Panc1 (cell line): ENCODE data around the gene SMCO3. TPM values are rescaled to one million over a fixed set of nuclear protein-coding genes. Genes with fewer than 3 reads are reported as not detected.

Experiments
- ATAC-seq: fragments of 200-7000 bp; cut with Tn5 transposase; 2 replicates; pipeline ENCODE4 v1.9.1; 2020; ENCODE audit warnings: mild to moderate bottlenecking, moderate library complexity
- BruUV-seq: library from RNA; stranded (reverse); fragments of 400-500 nt; replicated peaks from 2 replicates; lab custom pipeline; 2021; lab: Mats Ljungman, UMichigan
- CTCF ChIA-PET: fragments of 300-600 bp; sonication (Branson Sonifier 250); formaldehyde crosslinking; loops from one replicate; lab custom pipeline; 2022; ENCODE audit warnings: antibody characterized with exemption; lab: Charles Lee
- POLR2A ChIA-PET: fragments of 300-600 bp; sonication (Branson Sonifier 250); formaldehyde crosslinking; loops from one replicate; lab custom pipeline; 2022; ENCODE audit warnings: antibody characterized with exemption; lab: Charles Lee
- DNase-seq: peaks from one replicate; pipeline ENCODE4 v3.0.0-alpha.2; 2010; ENCODE audit warnings: low read depth, low spot score
- H3K27ac ChIP-seq: 2 replicates; pipeline ENCODE4 v1.5.1; 2011; ENCODE audit warnings: mild to moderate bottlenecking, low read length, inconsistent platforms
- H3K27me3 ChIP-seq: fragments of 200-500 bp; sonication (Bioruptor generic); 2 replicates; pipeline ENCODE4 v1.6.0; 2014; ENCODE audit warnings: low read length, inconsistent platforms; ENCODE audit not compliant: control insufficient read depth, insufficient read depth
- H3K36me3 ChIP-seq: fragments of 200-500 bp; sonication (Bioruptor generic); 2 replicates; pipeline ENCODE4 v1.5.1; 2014; ENCODE audit warnings: inconsistent platforms, mild to moderate bottlenecking, low read length, moderate library complexity; ENCODE audit not compliant: control insufficient read depth, insufficient read depth
- H3K4me1 ChIP-seq: 2 replicates; pipeline ENCODE4 v1.5.1; 2011; ENCODE audit warnings: inconsistent platforms, mild to moderate bottlenecking, low read length, moderate library complexity; ENCODE audit not compliant: control insufficient read depth, insufficient read depth
- H3K4me3 ChIP-seq, 2 experiments: 2 replicates each; pipeline ENCODE4 v1.5.1; 2011 to 2012; ENCODE audit warnings: low read depth in 2 of 2, low read length in 2 of 2, mild to moderate bottlenecking in 2 of 2, inconsistent platforms in 1 of 2, moderate library complexity in 1 of 2
- H3K9me3 ChIP-seq: fragments of 200-500 bp; sonication (Bioruptor generic); 2 replicates; pipeline ENCODE4 v1.5.1; 2014; ENCODE audit warnings: low read depth, mild to moderate bottlenecking, inconsistent platforms, low read length, moderate library complexity; ENCODE audit not compliant: control insufficient read depth, insufficient read depth
- POLR2AphosphoS5 ChIP-seq: IDR thresholded peaks from 2 replicates; pipeline ENCODE4 v1.6.1; 2012; ENCODE audit warnings: mild to moderate bottlenecking, low read depth, low read length, moderate library complexity
- REST ChIP-seq, 2 experiments: IDR thresholded peaks; 2 replicates each; pipeline ENCODE4 v1.6.1; 2011 to 2012; ENCODE audit warnings: low read depth in 2 of 2, control low read depth in 1 of 2, low read length in 1 of 2, mild to moderate bottlenecking in 1 of 2, moderate library complexity in 1 of 2; ENCODE audit not compliant: insufficient read depth in 1 of 2
- SIN3A ChIP-seq: IDR thresholded peaks from 2 replicates; pipeline ENCODE4 v1.6.1; 2012; ENCODE audit warnings: low read depth, mild to moderate bottlenecking, low read length, moderate library complexity, borderline replicate concordance; ENCODE audit not compliant: insufficient read depth
- TCF7L2 ChIP-seq: IDR thresholded peaks from 2 replicates; pipeline ENCODE4 v1.6.1; 2011; ENCODE audit warnings: mild to moderate bottlenecking, low read depth, low read length, inconsistent platforms
- in situ Hi-C: cut with HindIII; loops from 2 replicates; pipeline ENCODE4 v1.10.0; 2016; ENCODE audit warnings: low sequenced_read_pairs, low pct_unique_long_range_greater_than_20kb
- intact Hi-C: fragments of 100-400 bp; cut with micrococcal nuclease; formaldehyde crosslinking; loops from one replicate; pipeline ENCODE4 v1.10.0; 2022; ENCODE audit not compliant: unreplicated experiment
- total RNA-seq: library from RNA; stranded (reverse); gene quantifications from one replicate; pipeline ENCODE4 v1.2.1, GENCODE V29; 2021; ENCODE audit not compliant: unreplicated experiment
- TF ChIP-seq, protein P1 (sequence below): fragments of 450-650 bp; IDR thresholded peaks from 2 replicates; pipeline ENCODE4 v1.5.1; 2017; ENCODE audit warnings: mild to moderate bottlenecking

The SMCO3 gene
- total RNA-seq, 1 experiment from 2014 or later: not detected

DNA sequence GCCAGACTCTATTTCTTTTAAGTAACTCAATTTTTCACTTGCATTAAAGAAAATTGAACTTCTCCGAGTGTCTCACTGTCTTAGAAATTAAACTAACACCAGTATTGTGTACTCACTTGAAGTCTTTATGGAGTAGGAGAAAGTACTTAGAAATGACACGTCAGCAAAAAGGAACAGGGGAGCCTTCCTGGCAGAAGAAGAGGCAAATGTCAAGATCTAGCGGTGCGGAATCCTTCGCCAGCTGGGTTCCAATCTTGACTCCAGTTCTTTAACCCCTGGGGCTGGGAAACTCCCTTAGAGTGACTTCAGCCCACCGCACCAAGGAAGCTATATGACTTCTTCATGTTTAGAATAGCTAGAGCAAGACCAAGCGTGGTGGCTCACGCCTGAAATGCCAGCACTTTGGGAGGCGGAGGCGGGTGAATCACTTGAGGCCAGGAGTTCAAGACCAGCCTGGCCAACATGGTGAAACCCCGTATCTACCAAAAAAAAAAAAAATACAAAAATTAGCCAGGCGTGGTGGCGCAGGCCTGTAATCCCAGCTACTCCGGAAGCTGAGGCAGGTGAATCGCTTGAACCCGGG lies 45.1 kb downstream of the SMCO3 start:
- ATAC-seq (no peak), DNase-seq (no peak)
- ChIA-PET CTCF (interaction anchor here (0.7 kb wide), 1 partner anchor 20 kb away, joined by 3 read pairs; no protein-coding TSS in a partner anchor), POLR2A (interaction anchor here (0.7 kb wide), 1 partner anchor 123 kb away, joined by 3 read pairs; no protein-coding TSS in a partner anchor)
- H3K27ac ChIP-seq: peak overlapping the region; percentile 97
- H3K9me3 ChIP-seq: no peaks in the 10 kb centered on the region
- H3K4me3 ChIP-seq: peak overlapping the region; percentile 89 to 95
- H3K4me1 ChIP-seq: no peaks in the 10 kb centered on the region
- intact Hi-C loops (no loop called here), in situ Hi-C loops (no loop called here)
- no peaks in the 10 kb centered on the region; the same call in 1 of the 2 replicates for H3K36me3 ChIP-seq
- BruUV-seq: no TSS peak
- no peaks in the 10 kb centered on the region for H3K27me3 ChIP-seq
- TF ChIP-seq REST (IDR thresholded peaks at IDR 0.05; ENCODE audit: insufficient read depth in 1 of 2, low read depth in 2 of 2, low read length in 1 of 2): no peak
- no peak for TF ChIP-seq POLR2AphosphoS5
- no peak for TF ChIP-seq TCF7L2
- no peak for TF ChIP-seq SIN3A

DNA sequence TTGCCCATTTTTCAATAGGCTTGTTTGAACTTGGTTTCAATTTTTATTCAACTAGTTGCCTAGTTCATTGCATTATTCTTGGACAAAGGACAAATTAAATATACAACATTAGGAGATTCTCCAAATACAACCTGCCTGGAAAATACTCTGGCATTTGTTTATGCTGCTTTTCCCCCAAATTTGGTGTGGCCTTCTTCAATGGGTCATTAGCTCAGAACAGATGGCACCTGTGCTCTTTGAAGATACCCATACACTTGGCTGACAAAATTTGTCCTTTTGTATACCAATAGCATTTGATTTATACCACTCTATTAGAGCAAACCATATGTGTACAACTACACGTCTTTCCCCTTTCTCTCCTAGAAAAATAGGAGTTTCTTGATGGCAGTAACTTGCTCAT lies 46.4 kb downstream of the SMCO3 start:
- Histone ChIP-seq H3K9me3 (no peaks in the 10 kb centered on the region), H3K4me1 (no peaks in the 10 kb centered on the region), H3K27me3 (no peaks in the 10 kb centered on the region), H3K4me3 (no peak overlapping the region), H3K36me3 (no peaks in the 10 kb centered on the region; the same call in 1 of the 2 replicates), H3K27ac (no peak overlapping the region)
- TF ChIP-seq, protein P1, sequence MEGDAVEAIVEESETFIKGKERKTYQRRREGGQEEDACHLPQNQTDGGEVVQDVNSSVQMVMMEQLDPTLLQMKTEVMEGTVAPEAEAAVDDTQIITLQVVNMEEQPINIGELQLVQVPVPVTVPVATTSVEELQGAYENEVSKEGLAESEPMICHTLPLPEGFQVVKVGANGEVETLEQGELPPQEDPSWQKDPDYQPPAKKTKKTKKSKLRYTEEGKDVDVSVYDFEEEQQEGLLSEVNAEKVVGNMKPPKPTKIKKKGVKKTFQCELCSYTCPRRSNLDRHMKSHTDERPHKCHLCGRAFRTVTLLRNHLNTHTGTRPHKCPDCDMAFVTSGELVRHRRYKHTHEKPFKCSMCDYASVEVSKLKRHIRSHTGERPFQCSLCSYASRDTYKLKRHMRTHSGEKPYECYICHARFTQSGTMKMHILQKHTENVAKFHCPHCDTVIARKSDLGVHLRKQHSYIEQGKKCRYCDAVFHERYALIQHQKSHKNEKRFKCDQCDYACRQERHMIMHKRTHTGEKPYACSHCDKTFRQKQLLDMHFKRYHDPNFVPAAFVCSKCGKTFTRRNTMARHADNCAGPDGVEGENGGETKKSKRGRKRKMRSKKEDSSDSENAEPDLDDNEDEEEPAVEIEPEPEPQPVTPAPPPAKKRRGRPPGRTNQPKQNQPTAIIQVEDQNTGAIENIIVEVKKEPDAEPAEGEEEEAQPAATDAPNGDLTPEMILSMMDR: no peak
- TF ChIP-seq POLR2AphosphoS5 (no peak), SIN3A (no peak), REST (IDR thresholded peaks at IDR 0.05; ENCODE audit: insufficient read depth in 1 of 2, low read depth in 2 of 2, low read length in 1 of 2) (no peak), TCF7L2 (no peak)
- in situ Hi-C loops (no loop called here), intact Hi-C loops (no loop called here)
- POLR2A ChIA-PET: no interaction called here
- CTCF ChIA-PET: no interaction called here
- ATAC-seq (no peak), DNase-seq (no peak)
- BruUV-seq: no TSS peak
